ENCODE results near the gene LONP2.
"Not testable (repeated sequence)": the region's sequence is repeated elsewhere in the genome, so short reads cannot be mapped to it uniquely, and the experiment has no call there.

The LONP2 gene

DNA sequence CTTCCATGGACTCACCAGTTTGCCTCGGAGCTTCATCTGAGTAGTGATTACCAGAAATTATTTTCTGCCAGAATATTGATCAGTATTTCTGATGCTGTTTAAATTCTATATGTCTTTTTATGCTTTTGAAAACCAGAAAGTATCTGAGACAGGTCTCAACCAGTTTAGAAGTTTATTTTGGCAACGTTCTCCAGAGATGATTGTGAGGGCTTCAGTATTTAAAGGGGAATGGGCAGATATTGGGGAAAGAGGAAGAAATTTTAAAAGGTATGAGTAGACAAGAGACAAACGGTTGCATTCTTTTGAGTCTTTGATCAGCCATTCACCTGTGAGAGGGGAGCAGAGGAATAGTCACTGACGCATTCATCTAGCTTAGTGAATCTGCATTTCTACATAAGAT is 47.7 kb downstream of the LONP2 start:
- DNase-seq (ENCODE audit: low read depth in 2 of 2) = no peak

DNA sequence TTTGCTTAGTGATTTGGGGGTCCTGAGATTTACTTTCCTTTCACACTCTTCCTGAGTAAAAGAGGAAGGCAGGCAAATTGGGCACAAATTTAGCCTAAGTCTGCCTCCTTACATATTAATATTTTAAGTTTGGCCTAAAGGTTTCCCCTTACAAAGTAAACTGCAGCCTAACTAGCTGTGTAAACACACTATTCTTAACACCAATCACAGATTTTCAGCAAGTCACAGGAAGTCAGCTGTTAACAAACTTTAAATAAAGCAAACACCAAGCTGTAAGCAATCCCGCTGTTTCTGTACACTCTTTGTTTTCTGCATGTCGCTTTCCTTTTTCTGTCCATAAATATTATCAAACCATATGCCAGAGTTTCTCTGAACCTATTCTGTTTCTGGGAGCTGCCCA is 48.4 kb downstream of the LONP2 start:
- no peak for DNase-seq (ENCODE audit: low read depth in 2 of 2)

DNA sequence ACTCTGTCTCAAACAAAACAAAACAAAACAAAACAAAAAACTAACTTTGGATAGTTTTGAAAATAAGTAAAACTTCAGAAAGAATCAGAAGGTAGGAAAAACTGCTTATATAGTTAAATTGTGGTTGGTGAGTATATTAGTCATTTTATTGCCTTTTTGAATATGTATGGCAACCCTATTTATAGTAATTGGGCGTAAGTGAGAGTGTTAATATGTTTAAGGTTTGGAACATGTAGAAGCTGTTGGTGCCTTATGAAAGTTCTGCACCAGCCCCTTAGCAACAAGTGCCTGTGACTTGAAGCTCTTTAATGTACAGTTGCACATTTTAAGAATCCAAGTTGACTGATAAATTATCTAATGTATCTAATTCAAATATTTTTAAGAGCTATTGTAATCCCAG is 50.6 kb downstream of the LONP2 start:
- DNase-seq (ENCODE audit: low read depth in 2 of 2) = no peak

DNA sequence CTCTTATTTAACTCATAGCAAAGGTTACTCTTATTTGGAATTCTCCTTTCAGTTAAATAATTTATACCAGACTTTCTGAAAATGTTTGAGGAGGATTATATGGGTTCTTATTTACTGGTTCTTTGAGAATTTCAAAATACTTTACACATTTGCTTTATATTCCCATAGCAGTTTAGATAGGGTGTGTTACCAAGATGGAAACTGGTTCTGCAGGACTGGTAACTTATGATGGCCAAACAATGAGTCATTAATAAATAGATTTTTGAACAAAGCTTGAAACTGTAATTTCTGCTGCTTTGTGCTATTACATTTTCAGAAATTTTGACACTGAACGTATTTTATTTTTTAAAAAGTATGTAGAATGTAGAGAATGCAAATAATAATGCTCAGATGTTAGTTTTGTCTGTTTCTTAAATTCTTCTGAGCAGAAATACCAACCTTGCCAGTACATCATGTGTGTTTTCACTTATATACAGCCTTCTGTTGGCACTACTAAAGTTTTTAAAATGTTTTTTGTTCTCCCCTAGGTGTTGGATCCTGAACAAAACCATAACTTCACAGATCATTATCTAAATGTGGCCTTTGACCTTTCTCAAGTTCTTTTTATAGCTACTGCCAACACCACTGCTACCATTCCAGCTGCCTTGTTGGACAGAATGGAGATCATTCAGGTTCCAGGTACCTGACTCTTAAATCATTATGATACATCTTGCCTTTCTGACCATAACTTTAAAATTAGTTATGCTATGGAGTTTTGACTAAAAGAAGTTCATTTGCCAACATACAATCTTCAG is 51.6 kb downstream of the LONP2 start:
- DNase-seq (ENCODE audit: low read depth in 2 of 2) = no peak

DNA sequence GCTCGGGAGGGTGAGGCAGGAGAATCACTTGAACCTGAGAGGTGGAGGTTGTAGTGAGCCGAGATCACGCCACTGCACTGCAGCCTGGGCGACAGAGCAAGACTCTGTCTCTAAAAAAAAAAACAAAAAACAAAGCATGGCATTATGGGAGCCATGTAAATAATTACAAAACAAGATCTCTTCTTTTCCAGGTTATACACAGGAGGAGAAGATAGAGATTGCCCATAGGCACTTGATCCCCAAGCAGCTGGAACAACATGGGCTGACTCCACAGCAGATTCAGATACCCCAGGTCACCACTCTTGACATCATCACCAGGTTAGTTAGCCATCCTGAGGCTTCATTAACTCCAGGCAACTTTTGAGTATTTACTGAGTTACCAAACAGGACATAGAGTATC is 55.4 kb downstream of the LONP2 start:
- no peak for DNase-seq (ENCODE audit: low read depth in 2 of 2)

DNA sequence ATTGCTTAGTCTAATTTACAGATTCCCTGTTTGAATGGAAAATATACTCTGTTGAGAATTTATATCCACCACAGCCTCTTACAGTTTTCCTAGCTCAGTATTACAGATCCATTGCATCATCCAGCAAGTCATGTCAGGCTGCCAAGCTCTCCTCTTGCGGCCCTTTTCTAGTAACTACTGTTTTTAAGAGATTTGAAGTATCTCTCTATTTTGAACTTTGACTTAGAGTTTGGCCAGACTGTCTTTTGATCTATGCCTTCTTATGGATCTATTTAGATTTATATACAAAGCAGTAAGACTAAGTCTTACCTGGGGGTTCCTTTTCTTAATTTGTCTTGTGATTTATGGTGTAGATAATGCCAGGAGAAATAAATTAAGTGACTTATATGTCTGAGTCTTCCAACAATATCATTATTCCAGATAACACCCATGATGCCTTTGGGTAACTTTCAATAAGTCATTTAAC is 56.3 kb downstream of the LONP2 start:
- peak; percentile 80 to 85 for DNase-seq (ENCODE audit: low read depth in 2 of 2)

DNA sequence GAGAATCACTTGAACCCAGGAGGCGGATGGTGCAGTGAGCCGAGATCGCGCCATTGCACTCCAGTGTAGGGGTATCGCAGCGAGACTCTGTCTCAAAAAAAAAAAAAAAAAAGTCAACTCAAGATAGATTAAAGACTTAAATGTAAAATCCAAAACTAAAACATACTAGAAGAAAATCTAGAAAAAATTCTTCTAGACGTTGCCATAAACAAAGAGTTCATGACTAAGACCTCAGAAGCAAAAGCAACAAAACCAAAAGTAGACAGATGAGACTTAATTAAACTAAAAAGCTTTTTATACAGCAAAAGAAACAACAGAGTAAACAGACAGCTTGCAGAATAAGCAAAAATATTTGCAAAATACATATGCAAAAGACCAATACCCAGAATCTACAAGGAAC is 64.4 kb downstream of the LONP2 start:
- DNase-seq (ENCODE audit: low read depth in 2 of 2) = no peak

DNA sequence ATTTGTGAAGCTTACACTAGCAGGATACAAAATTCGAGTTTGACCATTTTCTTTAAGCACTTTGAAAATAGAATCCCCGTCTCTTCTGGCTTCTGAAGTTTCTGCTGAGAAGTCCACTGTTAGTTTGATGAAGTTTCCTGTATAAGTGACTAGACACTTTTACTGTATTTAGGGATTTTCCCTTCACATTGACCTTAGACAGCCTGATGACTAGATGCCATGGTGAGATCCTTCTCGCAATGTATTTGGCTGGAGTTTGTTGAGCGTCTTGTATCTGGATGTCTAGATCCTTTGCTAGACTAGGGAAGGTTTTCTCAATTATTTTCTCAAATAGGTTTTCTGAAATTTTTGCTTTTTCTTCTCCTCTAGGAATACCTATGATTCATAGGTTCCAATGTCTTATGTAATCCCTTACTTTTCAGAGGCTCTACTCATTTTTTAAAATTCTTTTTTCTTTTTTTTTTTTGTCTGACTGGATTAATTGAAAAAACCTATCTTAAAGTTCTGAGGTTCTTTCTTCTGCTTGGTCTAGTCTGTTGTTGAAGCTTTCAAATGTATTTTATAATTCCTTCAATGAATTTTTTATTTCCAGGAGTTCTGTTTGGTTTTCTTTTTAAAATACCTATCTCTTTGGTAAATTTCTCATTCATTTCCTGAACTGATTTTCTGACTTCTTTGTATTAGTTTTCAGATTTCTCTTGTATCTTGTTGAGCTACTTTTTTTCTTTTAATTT is 67.0 kb downstream of the LONP2 start:
- no peak for DNase-seq (ENCODE audit: low read depth in 2 of 2)

DNA sequence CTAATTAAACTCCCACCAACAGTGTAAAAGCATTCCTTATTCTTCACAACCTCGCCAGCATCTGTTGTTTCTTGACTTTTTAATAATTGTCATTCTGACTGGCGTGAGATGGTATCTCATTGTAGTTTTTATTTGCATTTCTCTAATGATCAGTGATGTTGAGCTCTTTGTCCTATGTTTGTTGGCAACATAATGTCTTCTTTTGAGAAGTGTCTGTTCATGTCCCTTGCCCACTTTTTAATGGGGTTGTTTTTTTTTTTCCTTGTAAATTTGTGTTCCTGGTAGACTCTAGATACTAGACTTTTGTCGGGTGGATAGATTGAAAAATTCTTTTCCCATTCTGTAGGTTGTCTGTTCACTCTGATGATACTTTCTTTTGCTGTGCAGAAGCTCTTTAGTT is 69.8 kb downstream of the LONP2 start:
- not testable (repeated sequence) for DNase-seq (ENCODE audit: low read depth in 2 of 2)

DNA sequence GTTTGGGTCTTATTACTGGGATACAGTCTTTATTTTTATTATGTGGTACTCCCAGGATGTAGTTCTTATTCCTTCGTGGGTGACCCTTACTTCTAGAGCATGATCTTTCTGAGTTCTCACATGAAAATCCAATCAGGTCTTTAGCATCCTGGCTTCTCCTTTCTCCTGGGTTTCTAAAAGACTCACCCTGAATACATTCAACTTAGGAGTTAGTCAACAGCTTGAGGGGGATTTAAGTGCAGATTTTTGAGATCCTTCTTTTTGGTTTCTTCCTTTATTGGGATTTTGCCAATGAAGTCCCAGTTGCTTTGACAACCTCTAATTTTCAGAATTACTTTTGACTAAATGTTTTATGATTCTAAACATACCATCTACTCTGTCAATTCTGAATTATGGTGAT is 72.9 kb downstream of the LONP2 start:
- no peak for DNase-seq (ENCODE audit: low read depth in 2 of 2)

DNA sequence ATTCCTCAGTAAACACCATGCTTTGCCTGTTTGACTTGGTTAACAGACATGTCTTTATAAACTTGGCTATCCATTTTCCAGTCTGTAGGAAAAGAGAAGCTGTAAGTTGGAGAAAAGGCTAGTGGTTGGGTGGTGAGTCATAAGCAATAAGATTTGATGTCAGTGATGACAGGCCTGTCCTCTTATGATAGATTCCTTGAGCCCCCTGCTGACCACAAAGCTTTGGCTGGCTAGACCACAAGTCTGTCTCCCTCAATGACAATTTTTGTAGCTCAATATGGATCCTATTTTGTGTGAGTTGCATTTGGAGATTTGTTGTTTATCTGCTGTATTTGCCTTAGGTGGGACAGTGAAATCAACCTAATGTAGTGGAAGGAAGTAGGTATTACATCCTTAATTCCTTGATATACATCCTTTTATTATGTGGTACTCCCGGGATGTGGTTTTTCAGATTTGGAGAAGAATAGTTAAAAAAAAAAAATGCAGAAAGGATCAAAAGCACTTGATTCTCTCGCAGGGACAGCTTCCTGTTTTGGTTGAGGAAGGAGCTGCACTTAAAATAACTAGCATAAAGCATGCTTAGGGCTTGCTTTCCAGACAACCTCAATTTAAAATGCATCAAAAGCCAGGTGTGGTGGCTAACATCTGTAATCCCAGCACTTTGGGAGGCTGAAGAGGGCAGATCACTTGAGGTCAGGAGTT is 73.7 kb downstream of the LONP2 start:
- peak; percentile 86 to 88 for DNase-seq (ENCODE audit: low read depth in 2 of 2)

DNA sequence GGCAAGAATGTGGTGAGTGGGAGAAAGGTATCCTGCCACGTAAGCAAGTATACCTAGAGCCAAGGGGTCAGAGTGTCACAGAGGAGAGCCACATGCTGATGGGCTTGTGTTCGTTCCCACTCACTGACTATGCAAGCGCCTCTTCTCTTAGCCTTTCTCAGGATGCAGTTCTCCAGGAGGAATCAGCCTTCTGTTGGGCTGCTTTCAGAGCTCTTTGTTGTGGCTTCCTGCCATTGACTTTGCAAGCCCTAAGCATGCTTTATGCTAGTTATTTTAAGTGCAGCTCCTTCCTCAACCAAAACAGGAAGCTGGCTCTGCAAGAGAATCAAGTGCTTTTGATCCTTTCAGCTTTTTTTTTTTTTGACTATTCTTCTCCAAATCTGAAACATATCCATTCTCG is 74.5 kb downstream of the LONP2 start:
- DNase-seq (ENCODE audit: low read depth in 2 of 2) = peak in 1 of 2 experiments; percentile 28

DNA sequence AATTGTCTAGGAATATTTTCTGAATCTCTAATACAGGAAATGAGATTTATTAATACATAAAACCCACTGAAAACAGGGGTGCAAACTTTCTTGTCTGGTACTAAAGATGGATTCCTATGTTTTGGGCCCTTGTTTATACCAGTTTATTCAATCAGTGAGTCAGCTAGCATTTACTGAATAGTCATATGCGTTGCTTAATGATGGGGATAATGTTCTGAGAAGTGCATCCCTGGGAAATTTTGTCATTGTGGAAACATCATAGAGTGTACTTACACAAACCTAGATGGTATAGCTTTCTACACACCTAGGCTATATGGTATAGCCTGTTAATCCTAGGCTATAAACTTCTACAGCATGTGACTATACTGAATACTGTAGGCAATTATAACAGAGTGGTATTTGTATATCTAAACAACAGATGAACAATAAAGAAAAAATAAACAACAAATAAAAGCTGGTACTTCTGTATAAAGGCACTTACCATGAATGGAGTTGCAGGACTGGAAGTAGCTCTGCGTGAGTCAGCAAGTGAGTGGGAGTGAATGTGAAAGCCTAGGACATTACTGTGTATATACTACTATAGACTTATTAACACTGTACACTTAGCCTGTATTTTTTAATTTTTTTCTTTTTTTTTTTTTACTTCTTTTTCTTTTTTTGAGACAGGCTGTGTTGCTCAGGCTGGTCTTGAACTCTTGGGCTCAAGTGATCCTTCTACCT is 77.4 kb downstream of the LONP2 start:
- DNase-seq (ENCODE audit: low read depth in 2 of 2) = no peak

DNA sequence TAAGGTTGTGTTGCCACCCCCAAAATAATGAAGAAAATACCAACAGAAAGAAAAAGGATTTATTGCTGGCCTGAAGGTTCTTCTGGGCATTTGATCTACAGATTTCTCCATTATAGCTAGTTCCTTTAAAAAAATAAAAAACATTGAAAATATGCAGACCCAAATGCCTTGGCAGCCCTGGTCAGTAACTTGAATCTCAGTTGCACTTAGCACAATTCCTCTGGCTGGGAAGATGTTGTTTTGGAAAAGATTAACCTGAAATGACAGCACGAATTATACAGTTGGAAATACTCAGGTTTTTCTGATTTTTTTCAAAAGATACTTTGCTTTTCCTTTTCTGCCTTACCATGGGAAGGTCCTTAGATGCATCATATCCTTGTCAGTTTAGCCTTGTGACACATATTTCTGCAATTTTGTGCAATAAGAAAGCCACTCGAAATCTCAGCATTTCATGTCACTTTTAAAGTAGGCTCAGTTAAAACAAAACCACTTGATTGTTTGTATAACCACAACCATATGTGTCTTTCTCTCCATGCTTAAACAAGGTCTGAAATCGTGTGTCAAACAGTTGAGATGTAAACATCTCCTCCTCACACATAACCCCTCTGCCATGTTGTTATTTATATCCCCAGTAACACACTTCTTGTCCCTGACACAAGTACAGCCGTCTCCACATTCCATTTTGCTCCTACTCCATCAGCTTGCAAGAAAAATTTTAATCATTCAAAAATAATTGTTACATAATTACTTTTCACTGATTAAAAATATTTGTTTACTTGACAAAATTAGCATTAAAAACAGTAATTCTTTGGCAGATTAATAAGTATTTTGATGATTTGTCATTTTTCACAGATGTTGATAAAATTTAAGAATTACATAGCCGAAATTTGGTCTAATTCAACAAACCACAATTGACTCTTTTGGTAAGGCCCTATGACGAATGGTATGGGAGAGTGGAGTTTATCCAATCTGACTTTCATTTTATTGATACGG is 80.0 kb downstream of the LONP2 start:
- no peak for DNase-seq (ENCODE audit: low read depth in 2 of 2)

DNA sequence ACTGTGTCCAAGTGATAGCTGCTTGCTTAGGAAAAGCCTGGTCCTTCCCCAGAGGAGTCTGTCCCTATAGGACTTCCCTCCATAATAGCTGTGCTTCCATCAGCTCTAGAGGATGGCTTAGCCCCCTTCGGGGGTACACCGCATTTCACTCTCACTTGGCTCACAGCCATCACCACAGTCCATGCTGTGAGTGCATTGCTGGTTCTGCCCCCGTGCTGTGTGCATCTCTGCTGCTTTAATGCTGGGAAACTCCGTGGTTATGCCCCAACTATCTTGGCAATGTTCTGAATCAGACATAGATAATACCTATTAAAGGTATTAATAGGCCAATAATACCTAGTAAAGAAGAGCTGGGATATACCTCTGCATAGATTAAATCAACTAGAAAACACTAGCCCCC is 82.8 kb downstream of the LONP2 start:
- no peak for DNase-seq (ENCODE audit: low read depth in 2 of 2)

DNA sequence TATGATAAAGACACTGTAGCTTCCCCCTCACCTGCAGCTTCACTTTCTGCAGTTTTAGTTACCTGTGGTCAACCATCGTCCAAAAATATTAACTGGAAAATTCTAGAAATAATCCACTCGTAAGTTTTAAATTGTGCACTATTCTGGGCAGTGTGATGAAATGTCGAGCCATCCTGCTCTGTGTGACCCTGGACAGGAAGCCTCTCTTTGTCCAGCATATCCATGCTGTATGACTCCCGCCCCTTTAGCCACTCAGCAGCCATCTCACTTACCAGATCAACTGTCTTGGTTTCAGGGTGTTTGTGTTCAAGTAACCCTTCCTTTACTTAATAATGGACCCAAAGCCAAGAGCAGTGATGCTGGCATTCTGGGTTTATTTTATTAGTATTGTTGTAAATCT is 85.0 kb downstream of the LONP2 start:
- no peak for DNase-seq (ENCODE audit: low read depth in 2 of 2)

DNA sequence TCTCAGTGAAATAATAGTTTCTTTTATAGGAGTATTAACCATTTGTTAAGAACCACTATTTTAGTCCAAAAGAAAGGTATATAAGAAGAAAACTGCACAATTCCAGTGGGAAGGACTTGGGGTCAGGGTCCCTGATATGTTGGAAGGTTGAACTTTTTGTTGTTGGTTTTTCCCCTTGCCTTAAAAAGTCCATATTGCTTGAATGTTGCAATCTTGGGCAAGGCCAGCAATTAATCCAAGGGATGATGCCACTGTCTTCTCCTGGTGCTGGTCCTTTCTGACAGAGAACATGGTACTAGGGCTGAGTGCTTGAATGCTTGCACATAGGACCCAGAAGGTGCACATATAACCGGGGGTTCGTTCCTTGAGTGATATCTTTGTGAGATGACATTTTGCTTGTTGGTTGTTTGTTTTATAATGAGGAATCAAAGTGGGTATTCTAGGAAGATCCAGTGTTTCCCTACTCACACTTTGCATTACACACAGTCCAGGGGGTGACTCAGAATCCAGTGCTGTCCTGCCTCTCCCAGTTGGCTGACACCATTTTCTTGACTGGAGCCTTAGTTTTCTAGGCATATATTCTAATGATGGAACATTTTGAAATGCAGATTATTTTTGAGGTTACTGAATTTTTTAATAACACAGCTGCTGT is 86.2 kb downstream of the LONP2 start:
- no peak for DNase-seq (ENCODE audit: low read depth in 2 of 2)

DNA sequence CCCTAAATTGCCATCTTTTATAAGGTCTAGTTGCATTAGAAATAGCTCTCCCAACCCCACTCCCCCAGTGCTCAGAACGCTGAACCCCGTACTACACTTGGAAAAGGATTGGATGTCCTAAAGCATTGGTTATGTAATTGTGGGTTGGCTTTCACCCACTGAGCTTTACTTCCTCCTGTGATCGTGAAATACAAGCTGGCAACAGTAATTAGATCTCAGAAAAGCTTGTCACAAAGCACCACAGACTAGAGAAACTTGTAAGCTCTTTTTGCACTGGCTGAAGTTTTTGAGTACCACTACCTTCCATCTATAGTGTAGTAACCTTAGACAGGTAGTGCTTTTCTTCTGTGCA is 86.7 kb downstream of the LONP2 start:
- no peak for DNase-seq (ENCODE audit: low read depth in 2 of 2)

DNA sequence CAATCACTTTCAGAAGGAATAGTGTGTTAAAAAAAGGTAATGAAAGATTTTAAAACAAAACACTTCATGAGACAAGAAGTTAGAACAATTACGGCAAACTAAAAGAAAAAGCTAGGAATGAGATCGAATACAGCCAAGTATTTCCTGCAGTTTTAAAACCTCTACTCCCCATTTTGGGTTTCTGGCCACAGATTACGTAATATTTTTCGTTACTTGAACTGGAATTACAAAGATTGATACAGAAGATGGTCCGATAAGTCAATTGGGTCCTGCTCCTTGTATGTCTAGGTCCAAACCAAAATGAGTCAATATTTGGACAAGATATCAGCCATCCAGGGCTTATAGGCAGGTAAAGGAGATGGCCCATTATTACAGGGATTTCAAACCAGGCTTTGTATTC is 88.9 kb downstream of the LONP2 start:
- DNase-seq (ENCODE audit: low read depth in 2 of 2) = no peak

DNA sequence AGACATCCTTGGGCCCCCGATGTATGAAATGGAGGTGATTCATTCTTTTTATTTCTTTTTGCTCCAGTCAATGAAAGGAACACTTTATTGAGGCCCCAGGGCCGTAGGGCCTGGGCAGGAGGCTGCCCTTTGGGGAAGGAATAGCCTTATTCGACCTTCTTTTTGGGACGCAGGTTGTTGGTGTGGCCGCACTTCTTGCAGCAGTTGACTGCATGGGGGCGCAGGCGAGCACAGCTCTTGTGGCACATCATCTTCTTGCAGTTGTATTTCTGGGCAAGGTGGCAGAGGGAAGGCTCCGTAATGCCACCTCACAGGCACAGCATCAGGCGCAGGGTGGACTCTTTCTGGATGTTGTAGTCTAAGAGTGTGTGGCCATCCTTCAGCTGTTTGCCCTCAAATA is 90.2 kb downstream of the LONP2 start:
- DNase-seq (ENCODE audit: low read depth in 2 of 2) = no peak

All from fibroblast of skin of left biceps (primary cell).